ENCODE data around the gene EEIG1. TPM values are rescaled to one million over a fixed set of nuclear protein-coding genes. Genes with fewer than 3 reads are reported as not detected.

Gene EEIG1
- total RNA-seq, 3 donors from 2014 or later: 127 to 168 (median 144) TPM

GRCh38 chr9:128015696-128016095 lies 34.9 kb upstream of the EEIG1 start:
- TF ChIP-seq CTCF (IDR thresholded peaks at IDR 0.05): no peak
- ATAC-seq (no peak), DNase-seq (no peak)
- Histone ChIP-seq H3K4me3 (no peak overlapping the region), H3K36me3 (ENCODE audit: low read depth) (no peaks in the 10 kb centered on the region), H3K4me1 (ENCODE audit: low read depth) (no peaks in the 10 kb centered on the region), H3K9me3 (no peaks in the 10 kb centered on the region)
- intact Hi-C loops (cut with DNase I, micrococcal nuclease): no loop called here

DNA sequence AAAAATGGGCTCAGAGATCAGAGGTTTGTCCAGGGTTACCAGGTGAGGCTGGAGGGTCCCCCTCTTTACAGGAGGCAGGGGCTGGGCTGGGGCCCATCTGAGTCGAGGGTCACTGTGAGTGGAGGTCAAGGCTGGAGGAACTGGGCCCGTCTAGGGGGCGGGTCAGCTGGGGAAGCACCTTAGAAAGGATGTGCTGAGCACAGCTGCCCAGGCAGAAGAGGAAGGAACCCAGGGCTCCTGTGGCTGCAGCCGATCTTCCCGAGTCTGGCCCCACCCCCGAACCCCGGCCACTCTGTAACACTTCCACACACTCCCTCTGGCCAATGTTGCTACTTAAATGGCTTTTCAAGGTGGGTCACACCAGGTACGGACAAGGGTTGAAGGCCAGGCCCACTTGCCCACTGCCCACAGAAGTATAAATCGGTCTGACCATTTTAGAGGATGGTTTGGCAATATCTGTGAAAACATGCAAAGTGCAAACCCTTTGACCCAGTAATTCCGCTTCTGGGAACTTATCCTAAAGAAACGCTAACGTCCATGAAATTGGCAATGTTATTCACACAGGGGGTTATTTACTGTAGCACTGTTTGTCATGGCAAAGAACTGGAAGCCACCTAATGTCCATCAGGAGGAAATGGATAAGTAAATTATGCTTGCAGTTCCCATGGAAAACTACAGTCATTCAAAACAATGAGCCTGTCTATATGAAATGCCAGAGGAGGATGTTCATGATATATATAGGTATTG lies 30.5 kb upstream of the EEIG1 start:
- ATAC-seq: peak; percentile 48
- peak in 1 of 3 donors; percentile 66 for DNase-seq
- TF ChIP-seq CTCF (IDR thresholded peaks at IDR 0.05): no peak
- no peaks in the 10 kb centered on the region for H3K9me3 ChIP-seq
- H3K36me3 ChIP-seq (ENCODE audit: low read depth): no peaks in the 10 kb centered on the region
- peaks cover 6% of the 10 kb centered on the region for H3K4me1 ChIP-seq (ENCODE audit: low read depth)
- intact Hi-C loops (cut with DNase I, micrococcal nuclease): no loop called here
- no peak overlapping the region for H3K4me3 ChIP-seq

- Histone ChIP-seq H3K9me3 (no peaks in the 10 kb centered on the region), H3K36me3 (ENCODE audit: low read depth) (no peaks in the 10 kb centered on the region), H3K4me3 (no peak overlapping the region), H3K4me1 (ENCODE audit: low read depth) (peaks cover 6% of the 10 kb centered on the region)
- ATAC-seq (no peak), DNase-seq (no peak)
- TF ChIP-seq CTCF (IDR thresholded peaks at IDR 0.05): no peak
- intact Hi-C loops (cut with DNase I, micrococcal nuclease): no loop called here
Measured at GRCh38 chr9:128009639-128010038, 28.9 kb upstream of the EEIG1 start.

- H3K9me3 ChIP-seq: no peaks in the 10 kb centered on the region
- no peaks in the 10 kb centered on the region for H3K36me3 ChIP-seq (ENCODE audit: low read depth)
- H3K4me1 ChIP-seq (ENCODE audit: low read depth): peaks cover 6% of the 10 kb centered on the region
- DNase-seq (no peak), ATAC-seq (no peak)
- no peak for TF ChIP-seq CTCF (IDR thresholded peaks at IDR 0.05)
- intact Hi-C loops (cut with DNase I, micrococcal nuclease): no loop called here
- H3K4me3 ChIP-seq: no peak overlapping the region
Measured at GRCh38 chr9:128008171-128008570, 27.4 kb upstream of the EEIG1 start.

DNA sequence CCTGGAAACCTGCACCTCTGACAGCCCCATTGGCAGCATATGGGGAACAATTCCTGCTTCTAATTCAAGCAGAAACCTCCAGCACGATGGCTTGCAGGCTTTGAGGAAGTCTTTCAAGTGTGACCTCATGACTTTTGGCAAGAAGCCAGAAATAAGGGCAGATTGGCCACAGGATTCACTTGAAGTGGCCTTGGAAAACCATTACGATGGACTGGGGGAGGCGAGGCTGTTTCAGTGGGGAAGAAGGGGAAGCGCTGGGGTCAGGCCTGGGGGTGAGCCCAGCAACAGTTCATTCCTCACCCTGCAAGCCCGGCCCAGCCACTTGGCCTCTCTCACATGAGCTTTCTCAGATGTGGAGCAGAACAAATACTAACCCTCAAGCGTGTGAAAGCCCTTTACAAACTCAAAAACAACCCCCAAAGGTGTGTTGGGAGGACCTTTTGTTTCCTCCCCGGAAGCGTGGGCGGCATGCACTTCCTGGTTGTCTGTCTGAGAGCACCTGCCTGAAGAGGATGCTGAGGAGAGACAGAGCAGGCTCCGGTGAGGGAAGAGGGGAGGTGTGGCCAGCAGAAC lies 26.9 kb upstream of the EEIG1 start:
- H3K36me3 ChIP-seq (ENCODE audit: low read depth): no peaks in the 10 kb centered on the region
- ATAC-seq (peak; percentile 85), DNase-seq (peak; percentile 72 to 92 (median 77))
- H3K4me1 ChIP-seq (ENCODE audit: low read depth): peaks cover 6% of the 10 kb centered on the region
- H3K9me3 ChIP-seq: no peaks in the 10 kb centered on the region
- TF ChIP-seq CTCF (IDR thresholded peaks at IDR 0.05): no peak
- intact Hi-C loops (cut with DNase I, micrococcal nuclease): no loop called here
- H3K4me3 ChIP-seq: no peak overlapping the region

Measured in mucosa of descending colon (tissue), 3 donors.